H1 (cell line): ENCODE results near the gene SGMS1. TPM values are rescaled to one million over a fixed set of nuclear protein-coding genes. Genes with fewer than 3 reads are reported as not detected.

Experiments
- CTCF ChIA-PET: fragments of 300-600 bp; sonication (Branson Sonifier 250); formaldehyde crosslinking; loops from one replicate; lab custom pipeline; 2021; ENCODE audit not compliant: partially characterized antibody; lab: Charles Lee
- POLR2A ChIA-PET: fragments of 300-600 bp; sonication (Branson Sonifier 250); formaldehyde crosslinking; loops from one replicate; lab custom pipeline; 2021; ENCODE audit warnings: inconsistent platforms; ENCODE audit not compliant: partially characterized antibody; lab: Charles Lee
- DNase-seq, 2 experiments: peaks; one replicate each; pipeline versions ENCODE4 v3.0.0 to v3.0.0-alpha.2; 2010 to 2022; ENCODE audit warnings: low spot score in 2 of 2, low read depth in 1 of 2, mixed read lengths in 1 of 2
- FAIRE-seq: peaks from 2 replicates; lab custom pipeline; 2011; peaks lifted over from hg19 to GRCh38; lab: Jason Lieb, UNC
- H2AFZ ChIP-seq: 2 replicates; pipeline ENCODE4 v1.8.1; 2012; ENCODE audit warnings: low read length, inconsistent platforms
- H2AK5ac ChIP-seq: 2 replicates; pipeline ENCODE4 v1.6.1; 2013; ENCODE audit warnings: low read depth, low read length
- H2BK120ac ChIP-seq: replicated peaks from 2 replicates; pipeline ENCODE3; 2013; ENCODE audit warnings: low read depth, low read length, inconsistent platforms
- H2BK12ac ChIP-seq: 2 replicates; pipeline ENCODE4 v1.6.1; 2013; ENCODE audit warnings: low read depth, low read length
- H2BK15ac ChIP-seq: 2 replicates; pipeline ENCODE4 v1.6.1; 2013; ENCODE audit warnings: low read length
- H2BK20ac ChIP-seq: 2 replicates; pipeline ENCODE4 v1.6.1; 2013; ENCODE audit warnings: low read length
- H2BK5ac ChIP-seq: 2 replicates; pipeline ENCODE4 v1.6.1; 2013; ENCODE audit warnings: low read depth, low read length
- H3K14ac ChIP-seq: 2 replicates; pipeline ENCODE4 v1.6.1; 2013; ENCODE audit warnings: inconsistent platforms; ENCODE audit not compliant: insufficient read length
- H3K18ac ChIP-seq: 2 replicates; pipeline ENCODE4 v1.6.1; 2013; ENCODE audit warnings: low read length; ENCODE audit errors: extremely low read depth
- H3K23ac ChIP-seq: 2 replicates; pipeline ENCODE4 v1.6.1; 2013; ENCODE audit warnings: inconsistent platforms; ENCODE audit not compliant: insufficient read length
- H3K23me2 ChIP-seq: 2 replicates; pipeline ENCODE4 v1.6.1; 2013; ENCODE audit warnings: low read depth, low read length
- H3K27ac ChIP-seq: 2 replicates; pipeline ENCODE4 v1.6.1; 2011; ENCODE audit warnings: low read depth, low read length, inconsistent platforms
- H3K27me3 ChIP-seq, 4 experiments: replicated peaks in 1 of 4; 1 replicate in 1 of 4; 2 replicates in 3 of 4; pipeline versions ENCODE4 v1.6.1 to v1.8.1; 2011 to 2013; ENCODE audit warnings: low read length in 3 of 4, mild to moderate bottlenecking in 3 of 4, inconsistent platforms in 2 of 4, mixed read lengths in 2 of 4, moderate library complexity in 1 of 4; ENCODE audit not compliant: control insufficient read depth in 3 of 4, insufficient read depth in 3 of 4; ENCODE audit errors: extremely low read depth in 1 of 4
- H3K36me3 ChIP-seq, 4 experiments: 2 replicates each; pipeline versions ENCODE4 v1.6.1 to v1.8.1; 2011 to 2013; ENCODE audit warnings: mild to moderate bottlenecking in 4 of 4, low read length in 3 of 4, moderate library complexity in 2 of 4, control low read depth in 1 of 4, inconsistent platforms in 1 of 4; ENCODE audit not compliant: insufficient read depth in 4 of 4, control insufficient read depth in 2 of 4
- H3K4ac ChIP-seq: replicated peaks from 2 replicates; pipeline ENCODE3; 2013; ENCODE audit warnings: low read length, low read depth, mixed read lengths, inconsistent platforms; ENCODE audit not compliant: insufficient read length
- H3K4me1 ChIP-seq, 4 experiments: replicated peaks in 1 of 4; 1 replicate in 1 of 4; 2 replicates in 3 of 4; pipeline versions ENCODE4 v1.6.1 to v1.8.1; 2011 to 2013; ENCODE audit warnings: low read length in 3 of 4, inconsistent platforms in 2 of 4, mixed read lengths in 1 of 4; ENCODE audit not compliant: insufficient read depth in 4 of 4, control insufficient read depth in 3 of 4
- H3K4me2 ChIP-seq, 2 experiments: 2 replicates each; pipeline versions ENCODE4 v1.6.1 to v1.8.1; 2011 to 2013; ENCODE audit warnings: low read depth in 2 of 2, low read length in 2 of 2, control low read depth in 1 of 2, inconsistent platforms in 1 of 2, mild to moderate bottlenecking in 1 of 2; ENCODE audit not compliant: insufficient read depth in 1 of 2
- H3K4me3 ChIP-seq, 4 experiments: fragments of 200-600, 300-600 bp in 1 of 4; sonication (generic), shearing (Covaris generic), sonication (Bioruptor Twin) in 1 of 4; 2 replicates each; pipeline versions ENCODE4 v1.5.1 to v1.8.1; 2011 to 2016; ENCODE audit warnings: low read length in 4 of 4, low read depth in 3 of 4, control low read depth in 2 of 4, inconsistent platforms in 2 of 4, mild to moderate bottlenecking in 2 of 4, mixed read lengths in 1 of 4, moderate library complexity in 1 of 4; ENCODE audit not compliant: insufficient read depth in 2 of 4; ENCODE audit errors: extremely low read depth in 1 of 4
- H3K56ac ChIP-seq: replicated peaks from 2 replicates; pipeline ENCODE3; 2013; ENCODE audit warnings: low read depth, mild to moderate bottlenecking, mixed read lengths, low read length, inconsistent platforms; ENCODE audit not compliant: insufficient read length
- H3K79me1 ChIP-seq: 2 replicates; pipeline ENCODE4 v1.6.1; 2013; ENCODE audit warnings: low read depth, low read length, control low read depth
- H3K79me2 ChIP-seq, 2 experiments: 2 replicates each; pipeline versions ENCODE4 v1.6.1 to v1.8.1; 2012 to 2013; ENCODE audit warnings: low read length in 2 of 2, mild to moderate bottlenecking in 2 of 2, inconsistent platforms in 1 of 2; ENCODE audit not compliant: insufficient read depth in 2 of 2, control insufficient read depth in 1 of 2
- H3K9ac ChIP-seq, 4 experiments: replicated peaks in 1 of 4; 1 replicate in 1 of 4; 2 replicates in 3 of 4; pipeline versions ENCODE4 v1.6.1 to v1.8.1; 2011 to 2013; ENCODE audit warnings: low read depth in 3 of 4, low read length in 3 of 4, control low read depth in 2 of 4, mild to moderate bottlenecking in 2 of 4, moderate library complexity in 2 of 4, inconsistent platforms in 1 of 4; ENCODE audit errors: extremely low read depth in 1 of 4
- H3K9me3 ChIP-seq, 2 experiments: 2 replicates each; pipeline versions ENCODE4 v1.6.1 to v1.8.1; 2012 to 2013; ENCODE audit warnings: mild to moderate bottlenecking in 2 of 2, moderate library complexity in 2 of 2, control low read depth in 1 of 2, inconsistent platforms in 1 of 2, low read depth in 1 of 2, low read length in 1 of 2, mixed read lengths in 1 of 2; ENCODE audit not compliant: insufficient read depth in 2 of 2
- H4K20me1 ChIP-seq, 2 experiments: replicated peaks in 1 of 2; 2 replicates each; pipeline versions ENCODE3 to v1.8.1; 2011 to 2013; ENCODE audit warnings: inconsistent platforms in 2 of 2, low read length in 2 of 2, mild to moderate bottlenecking in 1 of 2; ENCODE audit not compliant: insufficient read depth in 2 of 2, control insufficient read depth in 1 of 2
- H4K5ac ChIP-seq: 2 replicates; pipeline ENCODE4 v1.6.1; 2013; ENCODE audit warnings: low read length, low read depth, mixed read lengths, inconsistent platforms; ENCODE audit not compliant: insufficient read length
- H4K8ac ChIP-seq: 2 replicates; pipeline ENCODE4 v1.8.0; 2013; ENCODE audit warnings: mild to moderate bottlenecking, moderate library complexity, low read length, inconsistent platforms; ENCODE audit not compliant: insufficient read depth; ENCODE audit errors: extremely low read depth
- H4K91ac ChIP-seq: replicated peaks from 2 replicates; pipeline ENCODE3; 2013; ENCODE audit warnings: low read length, mixed read lengths, inconsistent platforms; ENCODE audit not compliant: insufficient read length
- BCL11A ChIP-seq, 2 experiments: IDR thresholded peaks; one replicate each; pipeline ENCODE4 v1.6.1; 2011; ENCODE audit warnings: low read depth in 2 of 2, low read length in 2 of 2, mild to moderate bottlenecking in 2 of 2
- CREB1 ChIP-seq: IDR thresholded peaks from 2 replicates; pipeline ENCODE4 v1.6.1; 2012; ENCODE audit warnings: inconsistent platforms
- JUND ChIP-seq: IDR thresholded peaks from 2 replicates; pipeline ENCODE4 v1.6.1; 2011; ENCODE audit warnings: mild to moderate bottlenecking, improper control_type of control experiment, low read length
- WGBS, 2 experiments: shearing (Covaris generic) in 1 of 2; methylation state at CpG; one replicate each; pipeline versions ENCODE4 v1.1.6 to v1.1.7; 2013 to 2015; ENCODE audit warnings: low lambda C conversion rate in 2 of 2, mixed read lengths in 2 of 2, inconsistent platforms in 1 of 2, low coverage in 1 of 2, missing lambda C conversion rate in 1 of 2; ENCODE audit not compliant: insufficient replicate concordance in 2 of 2, insufficient coverage in 1 of 2, insufficient read length in 1 of 2; ENCODE audit errors: extremely low coverage in 1 of 2, missing lambda C conversion rate in 1 of 2; 5-methylcytosine and 5-hydroxymethylcytosine counted together
- polyA plus RNA-seq, 7 experiments: library from polyadenylated mRNA; depleted of rRNA in 3 of 7; stranded (reverse) in 5 of 7; unstranded in 2 of 7; fragments of >200 nt in 5 of 7; fragments of 200-250 nt in 2 of 7; gene quantifications; 1 replicate in 5 of 7; 2 replicates in 1 of 7; 4 replicates in 1 of 7; pipeline versions ENCODE4 v1.2.1 to v1.2.3, GENCODE V29; 2011 to 2013; ENCODE audit warnings: missing spikeins in 2 of 7, mixed read lengths in 2 of 7
- total RNA-seq: library from RNA; stranded (reverse); fragmentation: NEBNext Ultra II Directional; extraction: Animal tissue kit (Norgen Biotek cat#: 25700); gene quantifications from 2 replicates; pipeline ENCODE4 v1.2.1, GENCODE V29; 2021

Gene SGMS1
- total and polyA plus RNA-seq, 2 of the 8 experiments (the other 6 are each of a cell fraction or from before 2014, with no cell fraction given) = 6.0 to 15.6 TPM

- H2AK5ac ChIP-seq = no peak overlapping the region
- no peak overlapping the region for H4K8ac ChIP-seq
- no peaks in the 10 kb centered on the region for H3K79me1 ChIP-seq
- H2BK12ac ChIP-seq = no peak overlapping the region
- H2BK120ac ChIP-seq = no peak overlapping the region
- no peak overlapping the region for H4K5ac ChIP-seq
- H3K4me1 ChIP-seq = no peaks in the 10 kb centered on the region
- no peak overlapping the region for H3K27ac ChIP-seq
- WGBS, 2 experiments = 86% methylated on average over 2 of the region's 2 CpGs; no CpG with 5 or more reads in 1 of the 2 experiments
- H3K23ac ChIP-seq = no peak overlapping the region
- no peak overlapping the region for H2BK5ac ChIP-seq
- DNase-seq (no peak), FAIRE-seq (no peak)
- CTCF ChIA-PET = interaction anchor here (2.1 kb wide), 1 partner anchor 22 kb away, joined by 5 read pairs; no protein-coding TSS in a partner anchor
- H2AFZ ChIP-seq = no peak overlapping the region
- no peak overlapping the region for H3K14ac ChIP-seq
- no peak overlapping the region for H3K9ac ChIP-seq
- no peak overlapping the region for H2BK20ac ChIP-seq
- H3K27me3 ChIP-seq = no peaks in the 10 kb centered on the region
- H3K79me2 ChIP-seq = no peaks in the 10 kb centered on the region
- H4K91ac ChIP-seq = no peak overlapping the region
- H3K56ac ChIP-seq = no peak overlapping the region
- no peaks in the 10 kb centered on the region for H3K9me3 ChIP-seq
- H3K36me3 ChIP-seq = peaks cover 0 to 4% (median 0%) of the 10 kb centered on the region in 4 experiments; a peak in 2 of 8 replicates
- H2BK15ac ChIP-seq = no peak overlapping the region
- H3K18ac ChIP-seq = no peak overlapping the region
- H3K4me3 ChIP-seq = no peak overlapping the region
- no peaks in the 10 kb centered on the region for H3K23me2 ChIP-seq
- H4K20me1 ChIP-seq = no peaks in the 10 kb centered on the region
- no peak overlapping the region for H3K4ac ChIP-seq
- POLR2A ChIA-PET = no interaction called here
- H3K4me2 ChIP-seq = no peak overlapping the region
- TF ChIP-seq BCL11A (IDR thresholded peaks at IDR 0.05; ENCODE audit: low read depth in 2 of 2, low read length in 2 of 2) (no peak), CREB1 (no peak), JUND (no peak)
Measured at GRCh38 chr10:50335397-50335796, 288.4 kb downstream of the SGMS1 start.
